Activated T-helper 17 cell treated with anti-CD3 and anti-CD28 coated beads, Interleukin-2, amount 50 U/mL, for 72 hours (primary cell): ENCODE data around the gene CCL3. TPM values are rescaled to one million over a fixed set of nuclear protein-coding genes. Genes with fewer than 3 reads are reported as not detected.
"Not testable (repeated sequence)": the region's sequence is repeated elsewhere in the genome, so short reads cannot be mapped to it uniquely, and the experiment has no call there.

Source experiments
- ATAC-seq: fragments of 150-1000 bp; cut with Tn5 transposase; replicated peaks from 2 replicates; pipeline ENCODE4 v1.10.0; 2021; ENCODE audit warnings: mild to moderate bottlenecking, moderate library complexity
- H3K27ac Mint-ChIP-seq: one replicate; pipeline ENCODE4 v1.8.0; 2022; ENCODE audit warnings: mixed read lengths
- H3K27me3 Mint-ChIP-seq: one replicate; pipeline ENCODE4 v1.8.0; 2022; ENCODE audit warnings: mixed read lengths
- H3K36me3 Mint-ChIP-seq: one replicate; pipeline ENCODE4 v1.8.0; 2022; ENCODE audit warnings: low read depth, mild to moderate bottlenecking, mixed read lengths
- H3K4me1 Mint-ChIP-seq: one replicate; pipeline ENCODE4 v1.8.0; 2022; ENCODE audit warnings: mixed read lengths
- H3K4me3 Mint-ChIP-seq: one replicate; pipeline ENCODE4 v1.8.0; 2022; ENCODE audit warnings: mild to moderate bottlenecking, mixed read lengths
- H3K9me3 Mint-ChIP-seq: one replicate; pipeline ENCODE4 v1.8.0; 2022; ENCODE audit warnings: mixed read lengths
- total RNA-seq, 2 donors: library from RNA; stranded (reverse); gene quantifications; one replicate each; pipeline ENCODE4 v1.2.3, GENCODE V29; 2022

Gene CCL3
- total RNA-seq, 2 donors from 2014 or later: 75.4 to 108 TPM

GRCh38 chr17:36105781-36106492, 16.0 kb upstream of the CCL3 start:
- peak overlapping the region; percentile 36 for H3K4me3 Mint-ChIP-seq
- peaks cover 4% of the 10 kb centered on the region for H3K4me1 Mint-ChIP-seq
- H3K27ac Mint-ChIP-seq: no peak overlapping the region
- peaks cover 16% of the 10 kb centered on the region for H3K27me3 Mint-ChIP-seq
- no peaks in the 10 kb centered on the region for H3K9me3 Mint-ChIP-seq
- ATAC-seq: no peak
- H3K36me3 Mint-ChIP-seq: no peaks in the 10 kb centered on the region

- no peak for ATAC-seq
- Mint-ChIP-seq H3K9me3 (no peaks in the 10 kb centered on the region), H3K4me3 (peak overlapping the region; percentile 36), H3K36me3 (no peaks in the 10 kb centered on the region), H3K27me3 (peaks cover 20% of the 10 kb centered on the region), H3K27ac (peak overlapping the region; percentile 14), H3K4me1 (peaks cover 4% of the 10 kb centered on the region)
These were observed 14.8 kb upstream of the CCL3 start for GRCh38 chr17:36104701-36105181.

GRCh38 chr17:36104246-36104645, 14.3 kb upstream of the CCL3 start:
- not testable (repeated sequence) for H3K9me3 Mint-ChIP-seq, ATAC-seq, H3K36me3 Mint-ChIP-seq, H3K4me1 Mint-ChIP-seq
- Mint-ChIP-seq H3K27ac (peak overlapping the region; percentile 14), H3K4me3 (peak overlapping the region; percentile 36), H3K27me3 (peaks cover 20% of the 10 kb centered on the region)

- not testable (repeated sequence) for H3K9me3 Mint-ChIP-seq, H3K4me1 Mint-ChIP-seq, H3K36me3 Mint-ChIP-seq
- Mint-ChIP-seq H3K27me3 (peaks cover 20% of the 10 kb centered on the region), H3K27ac (peak within 1 kb of the TSS; percentile 31), H3K4me3 (peak within 1 kb of the TSS; percentile 36)
- ATAC-seq: peak; percentile 74
These were observed 13.5 kb upstream of the CCL3 start, which contains the start of gene CCL4 for GRCh38 chr17:36103401-36103975. Gene CCL4, plus strand, starts transcription at chr17:36103827. Its CDS starts 79 bp downstream, at chr17:36103906.

- not testable (repeated sequence) for H3K4me1 Mint-ChIP-seq, H3K4me3 Mint-ChIP-seq, H3K9me3 Mint-ChIP-seq, H3K27ac Mint-ChIP-seq, H3K36me3 Mint-ChIP-seq, ATAC-seq
- peaks cover 18% of the 10 kb centered on the region for H3K27me3 Mint-ChIP-seq
These were observed 9.1 kb upstream of the CCL3 start for GRCh38 chr17:36099004-36099403.

GRCh38 chr17:36095992-36096391, 6.0 kb upstream of the CCL3 start:
- Mint-ChIP-seq H3K4me1 (peaks cover 7% of the 10 kb centered on the region), H3K4me3 (no peak overlapping the region), H3K9me3 (no peaks in the 10 kb centered on the region), H3K36me3 (no peaks in the 10 kb centered on the region), H3K27me3 (peaks cover 27% of the 10 kb centered on the region), H3K27ac (no peak overlapping the region)
- ATAC-seq: no peak

- Mint-ChIP-seq H3K4me3 (no peak overlapping the region), H3K36me3 (no peaks in the 10 kb centered on the region), H3K4me1 (peaks cover 14% of the 10 kb centered on the region), H3K27ac (no peak overlapping the region), H3K9me3 (no peaks in the 10 kb centered on the region), H3K27me3 (peaks cover 23% of the 10 kb centered on the region)
- no peak for ATAC-seq
These were observed 4.8 kb upstream of the CCL3 start for GRCh38 chr17:36094746-36095145.

- Mint-ChIP-seq H3K9me3 (no peaks in the 10 kb centered on the region), H3K4me1 (peaks cover 15% of the 10 kb centered on the region), H3K36me3 (no peaks in the 10 kb centered on the region), H3K4me3 (no peak overlapping the region), H3K27me3 (peaks cover 24% of the 10 kb centered on the region), H3K27ac (peak overlapping the region; percentile 63)
- ATAC-seq: no peak
These were observed 4.3 kb upstream of the CCL3 start for GRCh38 chr17:36094232-36094631.

- ATAC-seq, H3K36me3 Mint-ChIP-seq, H3K27ac Mint-ChIP-seq, H3K4me3 Mint-ChIP-seq, H3K9me3 Mint-ChIP-seq: not testable (repeated sequence)
- H3K27me3 Mint-ChIP-seq: peaks cover 32% of the 10 kb centered on the region
- H3K4me1 Mint-ChIP-seq: peaks cover 15% of the 10 kb centered on the region
These were observed 2.8 kb upstream of the CCL3 start for GRCh38 chr17:36092715-36093114.

GRCh38 chr17:36092230-36092629, 2.3 kb upstream of the CCL3 start:
- Mint-ChIP-seq H3K27ac (no peak overlapping the region), H3K36me3 (no peaks in the 10 kb centered on the region), H3K9me3 (no peaks in the 10 kb centered on the region), H3K27me3 (peaks cover 32% of the 10 kb centered on the region), H3K4me1 (peaks cover 15% of the 10 kb centered on the region), H3K4me3 (no peak overlapping the region)
- ATAC-seq: peak; percentile 50

GRCh38 chr17:36089339-36089865, 541 bp downstream of the CCL3 start:
- Mint-ChIP-seq H3K36me3 (no peaks in the 10 kb centered on the region), H3K9me3 (no peaks in the 10 kb centered on the region), H3K4me3 (peak overlapping the region; percentile 63), H3K27me3 (peaks cover 22% of the 10 kb centered on the region), H3K27ac (peak overlapping the region; percentile 90), H3K4me1 (peaks cover 15% of the 10 kb centered on the region)
- no peak for ATAC-seq

GRCh38 chr17:36088670-36089338, 1.1 kb downstream of the CCL3 start:
- Mint-ChIP-seq H3K4me3 (peak overlapping the region; percentile 63), H3K36me3 (no peaks in the 10 kb centered on the region), H3K27ac (peak overlapping the region; percentile 90), H3K9me3 (no peaks in the 10 kb centered on the region), H3K4me1 (peaks cover 15% of the 10 kb centered on the region), H3K27me3 (peaks cover 18% of the 10 kb centered on the region)
- ATAC-seq: no peak

GRCh38 chr17:36087897-36088572, 1.9 kb downstream of the CCL3 start:
- H3K9me3 Mint-ChIP-seq, ATAC-seq, H3K36me3 Mint-ChIP-seq: not testable (repeated sequence)
- peaks cover 15% of the 10 kb centered on the region for H3K4me1 Mint-ChIP-seq
- H3K27ac Mint-ChIP-seq: peak overlapping the region; percentile 50
- H3K4me3 Mint-ChIP-seq: peak overlapping the region; percentile 63
- peaks cover 13% of the 10 kb centered on the region for H3K27me3 Mint-ChIP-seq

GRCh38 chr17:36087471-36087870, 2.5 kb downstream of the CCL3 start:
- H3K4me1 Mint-ChIP-seq: peaks cover 17% of the 10 kb centered on the region
- not testable (repeated sequence) for H3K9me3 Mint-ChIP-seq, H3K27ac Mint-ChIP-seq, ATAC-seq, H3K36me3 Mint-ChIP-seq, H3K4me3 Mint-ChIP-seq
- H3K27me3 Mint-ChIP-seq: peaks cover 13% of the 10 kb centered on the region
